Endothelial cell of umbilical vein (primary cell): ENCODE results near the gene USP7. TPM values are rescaled to one million over a fixed set of nuclear protein-coding genes. Genes with fewer than 3 reads are reported as not detected.

Experiments
- BruUV-seq: library from RNA; stranded (reverse); fragments of 400-500 nt; replicated peaks from 2 replicates; lab custom pipeline; 2021; lab: Mats Ljungman, UMichigan
- CTCF ChIA-PET: fragments of 300-600, 350-600 bp; sonication (Branson Sonifier 250); formaldehyde crosslinking; loops from one replicate; lab custom pipeline; 2021; ENCODE audit warnings: antibody characterized with exemption, inconsistent platforms; lab: Charles Lee
- POLR2A ChIA-PET: fragments of 300-600, 350-600 bp; sonication (Branson Sonifier 250); formaldehyde crosslinking; loops from one replicate; lab custom pipeline; 2021; ENCODE audit warnings: antibody characterized with exemption, inconsistent platforms; lab: Charles Lee
- DNase-seq: peaks from one replicate; pipeline ENCODE4 v3.0.0-alpha.2; 2011; ENCODE audit warnings: low read depth, low spot score
- FAIRE-seq: peaks from 2 replicates; lab custom pipeline; 2011; peaks lifted over from hg19 to GRCh38; lab: Jason Lieb, UNC
- H2AFZ ChIP-seq: 2 replicates; pipeline ENCODE4 v1.6.0; 2012; ENCODE audit warnings: low read depth, low read length, control low read depth, inconsistent platforms
- H3K27ac ChIP-seq: 2 replicates; pipeline ENCODE4 v1.5.1; 2011; ENCODE audit warnings: low read depth, mild to moderate bottlenecking, control low read depth, low read length, moderate library complexity; ENCODE audit not compliant: insufficient read depth
- H3K27me3 ChIP-seq, 2 experiments: 2 replicates each; pipeline versions ENCODE4 v1.6.0 to v1.6.1; 2011; ENCODE audit warnings: low read length in 2 of 2, mixed read lengths in 1 of 2; ENCODE audit not compliant: control insufficient read depth in 2 of 2, insufficient read depth in 2 of 2
- H3K36me3 ChIP-seq, 2 experiments: 2 replicates in 1 of 2; 3 replicates in 1 of 2; pipeline ENCODE4 v1.5.1; 2011; ENCODE audit warnings: low read length in 2 of 2, mild to moderate bottlenecking in 1 of 2, moderate library complexity in 1 of 2; ENCODE audit not compliant: control insufficient read depth in 2 of 2, insufficient read depth in 2 of 2; ENCODE audit errors: extremely low read depth in 1 of 2
- H3K4me1 ChIP-seq: 3 replicates; pipeline ENCODE4 v1.5.1; 2011; ENCODE audit warnings: mild to moderate bottlenecking, low read length; ENCODE audit not compliant: control insufficient read depth, insufficient read depth; ENCODE audit errors: extremely low read depth
- H3K4me2 ChIP-seq: 2 replicates; pipeline ENCODE4 v1.6.1; 2011; ENCODE audit warnings: low read length, control low read depth, mixed read lengths; ENCODE audit not compliant: insufficient read depth
- H3K4me3 ChIP-seq, 3 experiments: fragments of 200-600 bp in 1 of 3; sonication (generic), shearing (Covaris generic) in 1 of 3; replicated peaks in 1 of 3; 2 replicates each; pipeline ENCODE4 v1.5.1; 2011 to 2016; ENCODE audit warnings: control low read depth in 3 of 3, low read length in 3 of 3, mild to moderate bottlenecking in 2 of 3, inconsistent platforms in 1 of 3, low read depth in 1 of 3, moderate library complexity in 1 of 3; ENCODE audit not compliant: insufficient read depth in 1 of 3
- H3K79me2 ChIP-seq: 2 replicates; pipeline ENCODE4 v1.6.0; 2012; ENCODE audit warnings: low read length, inconsistent platforms; ENCODE audit not compliant: control insufficient read depth, insufficient read depth
- H3K9ac ChIP-seq: replicated peaks from 2 replicates; pipeline ENCODE3; 2011; ENCODE audit warnings: low read length, control low read depth; ENCODE audit not compliant: insufficient read depth; ENCODE audit errors: extremely low read depth
- H3K9me1 ChIP-seq: replicated peaks from 3 replicates; pipeline ENCODE4 v1.6.0; 2011; ENCODE audit warnings: mild to moderate bottlenecking, low read length; ENCODE audit not compliant: control insufficient read depth, insufficient read depth; ENCODE audit errors: extremely low read depth
- H3K9me3 ChIP-seq: replicated peaks from 2 replicates; pipeline ENCODE4 v1.5.1; 2012; ENCODE audit warnings: low read length, inconsistent platforms; ENCODE audit not compliant: control insufficient read depth, insufficient read depth
- H4K20me1 ChIP-seq: replicated peaks from 2 replicates; pipeline ENCODE3; 2011; ENCODE audit warnings: mild to moderate bottlenecking, low read length; ENCODE audit not compliant: control insufficient read depth, insufficient read depth; ENCODE audit errors: extremely low read depth
- POLR2A ChIP-seq: IDR thresholded peaks from 2 replicates; pipeline ENCODE4 v1.6.1; 2012; ENCODE audit warnings: low read depth, mild to moderate bottlenecking, control low read depth, low read length
- POLR2AphosphoS5 ChIP-seq: IDR thresholded peaks from 2 replicates; pipeline ENCODE4 v1.6.1; 2012; ENCODE audit warnings: low read depth, mild to moderate bottlenecking, control low read depth, low read length, moderate library complexity; ENCODE audit not compliant: insufficient read depth
- dilution Hi-C: fragments of 300-500 bp; cut with MboI; formaldehyde crosslinking; loops from one replicate; pipeline ENCODE4 v1.15.0; 2019; ENCODE audit warnings: low sequenced_read_pairs; ENCODE audit not compliant: extremely low pct_ligation_motif_present
- intact Hi-C: fragments of 100-400 bp; cut with micrococcal nuclease; formaldehyde crosslinking; loops from one replicate; pipeline ENCODE4 v1.10.0; 2022
- polyA plus RNA-seq, 4 experiments: library from polyadenylated mRNA; depleted of rRNA in 3 of 4; stranded (reverse) in 3 of 4; unstranded in 1 of 4; fragments of >200 nt; gene quantifications; 2 replicates each; pipeline versions ENCODE4 v1.2.1 to v1.2.3, GENCODE V29; 2011 to 2012; ENCODE audit warnings: missing spikeins in 1 of 4
- total RNA-seq: library from RNA; stranded (reverse); gene quantifications from 2 replicates; pipeline ENCODE4 v1.2.3, GENCODE V29; 2021
- TF ChIP-seq, protein P1 (sequence below), 2 donors: IDR thresholded peaks; 1 replicate in 1 of 2; 2 replicates in 1 of 2; pipeline ENCODE4 v1.5.1; 2011; ENCODE audit warnings: low read length in 2 of 2, mild to moderate bottlenecking in 2 of 2, moderate library complexity in 2 of 2, control low read depth in 1 of 2, inconsistent platforms in 1 of 2, low read depth in 1 of 2; ENCODE audit not compliant: insufficient read depth in 1 of 2; ENCODE audit errors: extremely low read depth in 1 of 2

USP7 gene
- total and polyA plus RNA-seq, 2 donors (not counting 3 experiments of a cell fraction or from before 2014, with no cell fraction given) = 17.7 to 130 TPM

- no peak for TF ChIP-seq POLR2AphosphoS5
- TF ChIP-seq POLR2A = no peak
- TF ChIP-seq, protein P1, sequence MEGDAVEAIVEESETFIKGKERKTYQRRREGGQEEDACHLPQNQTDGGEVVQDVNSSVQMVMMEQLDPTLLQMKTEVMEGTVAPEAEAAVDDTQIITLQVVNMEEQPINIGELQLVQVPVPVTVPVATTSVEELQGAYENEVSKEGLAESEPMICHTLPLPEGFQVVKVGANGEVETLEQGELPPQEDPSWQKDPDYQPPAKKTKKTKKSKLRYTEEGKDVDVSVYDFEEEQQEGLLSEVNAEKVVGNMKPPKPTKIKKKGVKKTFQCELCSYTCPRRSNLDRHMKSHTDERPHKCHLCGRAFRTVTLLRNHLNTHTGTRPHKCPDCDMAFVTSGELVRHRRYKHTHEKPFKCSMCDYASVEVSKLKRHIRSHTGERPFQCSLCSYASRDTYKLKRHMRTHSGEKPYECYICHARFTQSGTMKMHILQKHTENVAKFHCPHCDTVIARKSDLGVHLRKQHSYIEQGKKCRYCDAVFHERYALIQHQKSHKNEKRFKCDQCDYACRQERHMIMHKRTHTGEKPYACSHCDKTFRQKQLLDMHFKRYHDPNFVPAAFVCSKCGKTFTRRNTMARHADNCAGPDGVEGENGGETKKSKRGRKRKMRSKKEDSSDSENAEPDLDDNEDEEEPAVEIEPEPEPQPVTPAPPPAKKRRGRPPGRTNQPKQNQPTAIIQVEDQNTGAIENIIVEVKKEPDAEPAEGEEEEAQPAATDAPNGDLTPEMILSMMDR (IDR thresholded peaks at IDR 0.05; ENCODE audit: extremely low read depth in 1 of 2, insufficient read depth in 1 of 2, low read depth in 1 of 2, low read length in 2 of 2) = no peak
- Histone ChIP-seq H3K4me2 (peak overlapping the region; percentile 40), H3K27me3 (no peaks in the 10 kb centered on the region), H3K9me3 (no peaks in the 10 kb centered on the region), H3K9ac (no peak overlapping the region), H4K20me1 (peaks cover 10% of the 10 kb centered on the region), H2AFZ (no peak overlapping the region), H3K27ac (peak overlapping the region; percentile 70), H3K36me3 (no peaks in the 10 kb centered on the region), H3K4me3 (no peak overlapping the region), H3K9me1 (peaks cover 4% of the 10 kb centered on the region), H3K4me1 (peaks cover 48% of the 10 kb centered on the region), H3K79me2 (peaks cover 80% of the 10 kb centered on the region)
- CTCF ChIA-PET = interaction anchor here (2.6 to 4.0 kb wide), 2 partner anchors 12 to 48 kb away, joined by 9 to 10 read pairs; no protein-coding TSS in a partner anchor
- dilution Hi-C loops = no loop called here
- FAIRE-seq (no peak), DNase-seq (peak; percentile 41)
- intact Hi-C loops = loop anchor here (2.0 to 5.0 kb wide), 3 partner anchors 49 to 147 kb away; no protein-coding TSS in a partner anchor
- BruUV-seq = no TSS peak
- POLR2A ChIA-PET = no interaction called here
Measured at GRCh38 chr16:8959921-8960787, 3.6 kb downstream of the USP7 start.
